Jurkat, Clone E6-1 (cell line): Measurements from ENCODE around the gene RNF13.
"Not testable (repeated sequence)": the region's sequence is repeated elsewhere in the genome, so short reads cannot be mapped to it uniquely, and the experiment has no call there.

Experiments
- DNase-seq: peaks from one replicate; pipeline ENCODE4 v3.0.0-alpha.2; 2011; ENCODE audit warnings: low read depth, low spot score
- H3K4me3 ChIP-seq: 2 replicates; pipeline ENCODE4 v1.5.1; 2011; ENCODE audit warnings: mild to moderate bottlenecking, low read length, control low read depth, moderate library complexity

Gene RNF13

GRCh38 chr3:149831321-149831720 lies 18.3 kb downstream of the RNF13 start:
- H3K4me3 ChIP-seq: no peak overlapping the region
- DNase-seq: no peak

GRCh38 chr3:149832086-149832485 lies 19.1 kb downstream of the RNF13 start:
- DNase-seq: no peak
- no peak overlapping the region for H3K4me3 ChIP-seq

- DNase-seq: no peak
- no peak overlapping the region for H3K4me3 ChIP-seq
These were observed 20.2 kb downstream of the RNF13 start for GRCh38 chr3:149833241-149833640.

- not testable (repeated sequence) for H3K4me3 ChIP-seq, DNase-seq
These were observed 25.5 kb downstream of the RNF13 start for GRCh38 chr3:149838491-149838890.

GRCh38 chr3:149839469-149839868 lies 26.5 kb downstream of the RNF13 start:
- not testable (repeated sequence) for H3K4me3 ChIP-seq, DNase-seq

GRCh38 chr3:149839896-149840295 lies 26.9 kb downstream of the RNF13 start:
- no peak for DNase-seq
- H3K4me3 ChIP-seq: no peak overlapping the region

- DNase-seq: no peak
These were observed 30.5 kb downstream of the RNF13 start for GRCh38 chr3:149843502-149843901.

GRCh38 chr3:149844091-149844490 lies 31.1 kb downstream of the RNF13 start:
- H3K4me3 ChIP-seq: no peak overlapping the region

More at GRCh38 chr3:149843502-149843901, 30.5 kb downstream of the RNF13 start:
- no peak overlapping the region for H3K4me3 ChIP-seq

GRCh38 chr3:149845570-149846244 lies 32.7 kb downstream of the RNF13 start:
- H3K4me3 ChIP-seq: no peak overlapping the region
- no peak for DNase-seq

More at GRCh38 chr3:149844091-149844490, 31.1 kb downstream of the RNF13 start:
- DNase-seq: no peak

- no peak overlapping the region for H3K4me3 ChIP-seq
- no peak for DNase-seq
These were observed 35.2 kb downstream of the RNF13 start for GRCh38 chr3:149848238-149848637.

GRCh38 chr3:149848688-149849087 lies 35.7 kb downstream of the RNF13 start:
- no peak for DNase-seq
- H3K4me3 ChIP-seq: no peak overlapping the region

- no peak overlapping the region for H3K4me3 ChIP-seq
- no peak for DNase-seq
These were observed 38.0 kb downstream of the RNF13 start for GRCh38 chr3:149850787-149851584.

- H3K4me3 ChIP-seq: no peak overlapping the region
- no peak for DNase-seq
These were observed 45.9 kb downstream of the RNF13 start for GRCh38 chr3:149858911-149859310.

GRCh38 chr3:149860881-149861280 lies 47.9 kb downstream of the RNF13 start:
- H3K4me3 ChIP-seq: no peak overlapping the region
- no peak for DNase-seq

GRCh38 chr3:149867563-149867962 lies 54.5 kb downstream of the RNF13 start:
- DNase-seq: no peak

GRCh38 chr3:149871855-149872254 lies 58.8 kb downstream of the RNF13 start:
- no peak for DNase-seq
- H3K4me3 ChIP-seq: no peak overlapping the region

More at GRCh38 chr3:149867563-149867962, 54.5 kb downstream of the RNF13 start:
- H3K4me3 ChIP-seq: no peak overlapping the region

GRCh38 chr3:149872589-149872988 lies 59.6 kb downstream of the RNF13 start:
- no peak for DNase-seq
- H3K4me3 ChIP-seq: no peak overlapping the region

GRCh38 chr3:149877668-149878067 lies 64.7 kb downstream of the RNF13 start:
- H3K4me3 ChIP-seq: no peak overlapping the region
- no peak for DNase-seq

- peak; percentile 17 for DNase-seq
- no peak overlapping the region for H3K4me3 ChIP-seq
These were observed 66.9 kb downstream of the RNF13 start for GRCh38 chr3:149879872-149880271.

- H3K4me3 ChIP-seq: no peak overlapping the region
- no peak for DNase-seq
These were observed 68.9 kb downstream of the RNF13 start for GRCh38 chr3:149881879-149882278.
